Activated T-cell treated with anti-CD3 and anti-CD28 coated beads for 48 hours (primary cell): ENCODE data around the gene PLCD1.
A peak's percentile ranks its signal among the peaks of the same experiment; 100 is the strongest.
"Not testable (repeated sequence)": the region's sequence is repeated elsewhere in the genome, so short reads cannot be mapped to it uniquely, and the experiment has no call there.

ENCODE experiments used
- DNase-seq: peaks from one replicate; pipeline ENCODE4 v3.0.0-alpha.2; 2020; ENCODE audit warnings: low read depth

Gene PLCD1

GRCh38 chr3:38029400-38030125, at the start of gene PLCD1:
TSS of gene PLCD1 (minus strand) at chr3:38029642. CDS start at chr3:38029539, 103 bp downstream.
- DNase-seq: peak; percentile 15

GRCh38 chr3:38077073-38077472, 47.6 kb upstream of the PLCD1 start:
- not testable (repeated sequence) for DNase-seq

GRCh38 chr3:38070013-38070412, 40.6 kb upstream of the PLCD1 start:
- no peak for DNase-seq

GRCh38 chr3:38067508-38068233, 38.2 kb upstream of the PLCD1 start:
- DNase-seq: no peak

DNA sequence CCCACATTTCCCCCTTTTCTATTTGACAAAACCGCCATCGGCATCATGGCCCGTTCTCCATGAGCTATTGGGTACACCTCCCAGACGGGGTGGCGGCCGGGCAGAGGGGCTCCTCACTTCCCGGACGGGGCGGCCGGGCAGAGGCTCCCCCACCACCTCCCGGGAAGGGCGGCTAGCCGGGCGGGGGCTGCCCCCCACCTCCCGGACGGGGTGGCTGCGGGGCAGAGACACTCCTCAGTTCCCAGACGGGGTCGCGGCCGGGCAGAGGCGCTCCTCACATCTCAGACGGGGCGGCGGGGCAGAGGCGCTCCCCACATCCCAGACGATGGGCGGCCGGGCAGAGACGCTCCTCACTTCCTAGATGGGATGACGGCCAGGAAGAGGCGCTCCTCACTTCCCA, 35.0 kb upstream of the PLCD1 start:
- DNase-seq: not testable (repeated sequence)

- no peak for DNase-seq
Observed at GRCh38 chr3:38062809-38063208, 33.4 kb upstream of the PLCD1 start.

DNA sequence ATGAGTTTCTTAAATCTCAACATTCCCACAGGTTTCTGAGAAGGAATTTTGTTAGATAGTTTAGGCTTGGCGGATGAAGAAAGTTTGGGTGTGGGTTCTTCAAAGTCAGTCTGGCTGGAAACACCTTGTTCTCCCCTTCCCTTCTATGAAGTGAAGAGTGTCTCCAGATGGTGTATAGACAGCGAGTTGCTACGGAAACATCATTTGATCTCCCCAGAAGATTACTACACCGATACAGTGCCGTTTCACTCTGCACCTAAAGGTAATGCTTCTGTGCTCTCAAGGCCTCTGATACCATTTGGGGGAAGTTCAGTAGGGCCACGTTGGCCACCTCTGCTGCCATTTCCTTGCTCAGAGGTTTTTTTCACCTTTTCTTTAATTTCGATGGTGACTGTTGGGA, 30.1 kb upstream of the PLCD1 start:
- DNase-seq: no peak

DNA sequence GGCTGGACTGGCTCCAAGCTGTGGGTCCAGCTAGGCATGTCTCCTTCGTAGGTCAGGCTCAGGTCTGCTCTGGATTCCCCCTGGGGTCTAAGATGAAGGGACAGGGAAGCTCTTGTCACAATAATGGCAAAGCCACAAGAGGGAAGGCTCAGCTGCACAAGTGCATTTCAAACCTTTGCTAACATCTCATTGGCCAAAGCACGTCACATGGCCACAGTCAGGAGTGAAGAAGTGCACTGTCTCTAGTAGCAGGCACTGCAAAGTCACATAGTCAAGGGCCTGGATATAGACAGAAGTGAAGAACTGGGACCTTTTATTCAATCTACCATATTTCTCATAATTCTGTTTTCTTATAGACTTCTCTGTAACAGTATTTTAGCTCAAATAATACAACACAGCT, 29.7 kb upstream of the PLCD1 start:
- no peak for DNase-seq

DNA sequence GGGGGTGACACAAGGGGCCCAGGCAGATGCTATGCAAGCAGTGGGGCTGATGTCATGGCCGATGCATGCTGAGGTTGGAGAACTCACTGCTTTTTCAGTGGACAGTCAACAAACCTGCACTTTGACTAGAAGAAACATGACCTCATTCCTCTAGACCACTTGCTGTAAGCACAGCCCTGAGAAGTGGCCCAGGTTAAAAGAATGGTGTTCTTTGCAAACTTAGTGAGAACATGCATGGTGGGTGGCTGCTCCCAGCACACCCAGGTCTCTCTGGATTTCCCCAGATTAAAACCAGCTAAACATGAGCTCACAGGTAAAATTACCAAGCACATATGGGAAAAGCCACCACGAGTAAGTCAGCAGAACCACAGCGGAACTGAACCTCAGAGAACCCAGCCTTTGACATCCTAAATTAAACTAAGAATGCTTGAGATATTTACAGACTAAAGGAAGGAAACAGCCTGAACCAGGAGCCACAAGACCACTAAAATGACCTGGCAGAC, 25.1 kb upstream of the PLCD1 start:
- DNase-seq: no peak

- DNase-seq: not testable (repeated sequence)
Observed at GRCh38 chr3:38053813-38054498, 24.5 kb upstream of the PLCD1 start.

GRCh38 chr3:38053286-38053685, 23.8 kb upstream of the PLCD1 start:
- DNase-seq: not testable (repeated sequence)

DNA sequence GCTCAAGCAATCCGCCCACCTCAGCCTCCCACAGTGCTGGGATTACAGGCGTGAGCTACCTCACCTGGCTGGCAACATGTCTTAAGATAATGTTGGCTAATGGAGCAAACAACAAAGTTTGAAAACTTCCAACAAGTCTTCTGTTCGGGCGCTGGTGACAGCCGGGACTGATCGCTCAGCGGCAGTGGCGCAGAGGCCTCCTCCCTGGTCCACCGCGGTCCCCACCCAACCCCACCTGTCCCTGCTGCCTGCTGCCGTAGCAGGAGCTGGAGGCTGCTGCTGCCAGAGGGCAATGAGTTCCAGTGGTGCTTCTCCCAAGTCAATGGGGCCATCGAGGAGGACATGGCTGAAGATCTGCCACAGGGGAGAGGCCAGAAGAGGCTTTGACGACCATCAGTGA, 21.7 kb upstream of the PLCD1 start:
- DNase-seq: no peak

DNA sequence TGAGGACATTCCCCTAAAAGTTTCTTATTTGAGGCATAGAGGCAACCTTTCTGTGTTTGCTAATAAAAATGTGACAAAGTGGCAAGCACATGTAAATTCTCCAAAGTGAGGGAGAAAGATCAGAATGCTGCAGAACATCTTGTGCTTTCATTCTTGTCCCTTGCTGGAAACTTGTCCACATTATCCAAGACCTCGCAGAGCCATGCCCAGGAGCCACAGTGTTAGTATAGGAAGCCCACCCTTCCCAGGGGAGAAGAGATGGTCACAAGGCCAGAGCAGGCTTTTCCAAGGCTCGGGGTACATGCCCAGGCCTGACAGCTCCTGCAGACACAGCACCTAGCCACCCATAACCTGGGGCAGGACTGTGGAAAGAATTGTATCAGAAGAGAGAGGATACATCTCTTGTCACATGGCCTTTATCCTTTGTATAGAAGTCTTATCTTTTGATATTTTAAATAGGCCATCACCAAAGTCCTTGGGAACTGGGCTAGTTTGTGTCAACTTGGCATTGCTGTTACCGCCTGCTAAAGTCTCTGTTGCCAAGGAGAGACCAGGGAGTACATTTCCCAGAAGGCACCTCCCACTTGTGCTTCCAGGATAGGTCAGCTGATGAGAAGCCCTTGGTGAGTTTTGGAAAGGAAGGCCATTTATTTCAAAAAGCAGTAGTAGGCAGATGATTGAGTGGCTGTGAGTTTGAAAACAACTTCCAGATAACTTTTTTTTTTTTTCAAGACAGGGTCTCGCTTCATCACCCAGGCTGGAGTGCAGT, 20.1 kb upstream of the PLCD1 start:
- no peak for DNase-seq

DNA sequence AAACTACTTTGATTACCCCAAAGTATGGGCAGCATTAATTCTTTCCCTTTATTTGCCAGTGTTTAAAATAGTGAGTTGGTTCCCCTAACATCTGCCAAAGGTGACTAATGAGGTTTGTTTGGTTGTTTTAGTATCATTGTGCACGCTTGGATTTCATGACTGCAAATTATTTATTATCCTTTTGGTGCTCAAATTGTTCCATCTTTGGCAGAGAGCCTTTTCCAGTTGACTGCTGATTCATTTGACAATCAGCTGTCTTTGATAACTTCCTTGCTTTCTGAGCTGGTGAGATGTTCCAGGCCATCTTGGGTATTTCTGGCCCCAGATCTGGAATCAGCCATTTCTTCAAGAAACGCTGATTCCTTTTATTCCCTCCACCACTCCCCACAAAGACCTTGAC, 18.5 kb upstream of the PLCD1 start:
- no peak for DNase-seq

DNA sequence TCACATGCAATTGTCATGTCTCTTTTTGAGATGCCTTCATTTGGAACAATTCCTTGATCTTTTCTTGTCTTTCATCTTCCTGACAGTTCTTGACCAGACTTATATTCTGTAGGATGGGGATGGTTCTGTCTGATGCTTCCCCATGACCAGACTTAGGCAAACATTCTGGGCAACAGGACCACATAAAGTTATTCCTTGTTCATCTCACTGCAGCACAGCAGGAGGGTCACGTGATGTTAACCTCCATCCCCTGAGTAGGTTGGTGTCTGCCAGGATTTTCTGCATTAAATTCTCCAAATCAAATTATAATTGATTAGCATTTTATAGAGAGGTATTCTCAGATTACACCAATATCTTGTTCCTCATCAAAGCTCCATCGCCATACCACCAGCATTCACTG, 17.4 kb upstream of the PLCD1 start:
- DNase-seq: no peak

DNA sequence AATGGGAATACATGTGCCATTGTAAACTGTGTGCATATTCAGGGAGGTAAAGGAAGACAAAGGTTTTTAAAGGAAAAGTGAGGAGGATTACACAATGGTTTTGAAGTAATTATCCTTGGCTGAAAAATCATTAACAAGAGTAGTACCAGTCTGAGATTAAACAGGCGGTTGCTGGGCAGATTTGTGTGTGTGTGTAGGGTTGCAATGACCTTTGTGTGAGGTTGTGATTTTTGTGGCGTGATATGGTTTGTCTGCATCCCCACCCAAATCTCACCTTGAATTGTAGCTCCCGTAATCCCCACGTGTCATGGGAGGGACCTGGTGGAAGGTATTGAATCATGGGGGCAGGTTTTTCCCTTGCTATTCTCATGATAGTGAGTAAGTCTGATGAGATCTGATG, 16.6 kb upstream of the PLCD1 start:
- no peak for DNase-seq

- no peak for DNase-seq
Observed at GRCh38 chr3:38043486-38043885, 14.0 kb upstream of the PLCD1 start.

- no peak for DNase-seq
Observed at GRCh38 chr3:38040401-38040800, 11.0 kb upstream of the PLCD1 start.

DNA sequence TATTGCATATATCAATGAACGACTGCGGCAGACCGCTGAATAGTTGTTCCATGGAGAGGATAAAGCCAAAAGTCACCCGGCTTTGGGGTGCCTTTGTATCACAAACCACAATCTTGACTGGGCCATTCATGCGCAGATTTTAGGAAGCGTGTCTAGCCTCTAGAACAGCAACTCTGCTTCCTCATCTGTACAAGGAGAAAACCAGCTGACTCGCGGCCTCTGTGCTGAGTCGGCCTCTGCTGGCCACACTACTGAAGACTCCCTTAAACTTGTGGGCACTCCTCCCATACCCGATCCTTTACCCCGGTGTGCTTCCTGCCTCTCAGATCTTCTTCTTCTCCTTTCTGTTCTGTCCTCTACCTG, 10.4 kb upstream of the PLCD1 start:
- DNase-seq: no peak

GRCh38 chr3:38039101-38039898, 9.9 kb upstream of the PLCD1 start, which contains the start of gene DLEC1:
TSS of gene DLEC1 (plus strand) at chr3:38039208. CDS start at chr3:38039226, 18 bp downstream.
- DNase-seq: peak; percentile 72

DNA sequence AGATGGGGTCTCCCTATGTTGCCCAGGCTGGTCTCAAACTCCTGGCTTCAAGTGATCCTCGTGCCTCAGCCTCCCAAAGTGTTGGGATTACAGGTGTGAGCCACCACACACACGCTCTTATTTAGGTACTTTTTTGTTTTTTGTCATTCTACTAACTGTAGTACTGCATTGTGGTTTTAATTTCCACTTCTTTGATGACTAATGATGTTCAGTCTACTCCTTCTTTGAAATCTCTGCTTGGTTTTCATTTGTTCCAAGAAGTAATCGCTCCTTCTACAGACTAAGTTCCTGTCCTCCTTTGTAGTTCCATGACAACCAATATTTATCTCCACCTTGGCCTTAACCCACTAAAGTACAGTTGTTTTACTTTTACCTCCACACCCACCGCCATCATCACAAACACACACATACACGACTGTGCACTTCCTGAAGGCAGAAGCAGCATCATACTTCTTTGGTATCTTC, 9.0 kb upstream of the PLCD1 start:
- no peak for DNase-seq
